AG10803 (cell line): ENCODE data around the gene TTI1.

Experiments used
- DNase-seq: peaks from one replicate; pipeline ENCODE4 v3.0.0; 2010; ENCODE audit warnings: low read depth
- H3K4me3 ChIP-seq: 2 replicates; pipeline ENCODE4 v1.5.1; 2011; ENCODE audit warnings: mild to moderate bottlenecking, low read length, control low read depth
- TF ChIP-seq, protein P1 (sequence below): conservative IDR thresholded peaks from 2 replicates; pipeline ENCODE4 v1.5.1; 2011; ENCODE audit warnings: mild to moderate bottlenecking, low read length, control low read depth, inconsistent platforms

The TTI1 gene

DNA sequence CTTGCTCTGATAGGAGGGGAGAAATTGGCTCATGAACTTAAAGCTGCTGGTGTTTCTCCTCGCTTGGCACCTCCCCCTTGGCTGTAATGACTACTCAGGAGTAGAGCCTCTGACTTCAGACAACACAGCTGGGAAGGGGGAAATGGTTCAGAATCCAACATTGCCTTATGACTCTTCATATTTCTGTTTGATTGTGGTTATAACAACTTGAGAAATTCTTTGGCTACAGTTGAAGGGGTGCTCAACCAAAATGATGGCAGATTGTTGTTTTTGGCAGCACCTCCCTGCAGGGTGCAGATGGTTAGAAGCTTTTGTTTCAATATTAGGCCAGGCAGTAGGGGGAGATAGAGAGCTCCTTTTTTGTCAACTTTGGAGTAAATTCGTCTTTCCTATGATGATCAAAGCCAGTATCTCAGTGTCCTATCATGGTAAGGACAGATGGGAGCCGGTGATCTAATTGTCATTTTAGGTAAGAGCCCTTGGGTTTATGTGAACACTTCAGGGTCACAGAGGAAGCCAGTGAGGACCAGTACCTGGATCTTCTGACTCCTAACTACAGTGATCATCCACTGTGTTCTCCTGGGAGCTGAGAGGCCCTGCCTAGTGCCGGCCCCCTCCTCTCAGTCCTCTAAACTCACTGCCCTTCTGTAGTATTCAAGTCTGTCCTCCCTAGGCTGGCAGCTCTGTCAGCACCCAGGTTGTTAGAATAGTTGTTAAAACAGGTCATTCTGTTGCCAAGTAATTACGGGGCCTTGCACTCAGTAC, 40.2 kb upstream of the TTI1 start:
- DNase-seq: peak; percentile 98
- TF ChIP-seq, protein P1, sequence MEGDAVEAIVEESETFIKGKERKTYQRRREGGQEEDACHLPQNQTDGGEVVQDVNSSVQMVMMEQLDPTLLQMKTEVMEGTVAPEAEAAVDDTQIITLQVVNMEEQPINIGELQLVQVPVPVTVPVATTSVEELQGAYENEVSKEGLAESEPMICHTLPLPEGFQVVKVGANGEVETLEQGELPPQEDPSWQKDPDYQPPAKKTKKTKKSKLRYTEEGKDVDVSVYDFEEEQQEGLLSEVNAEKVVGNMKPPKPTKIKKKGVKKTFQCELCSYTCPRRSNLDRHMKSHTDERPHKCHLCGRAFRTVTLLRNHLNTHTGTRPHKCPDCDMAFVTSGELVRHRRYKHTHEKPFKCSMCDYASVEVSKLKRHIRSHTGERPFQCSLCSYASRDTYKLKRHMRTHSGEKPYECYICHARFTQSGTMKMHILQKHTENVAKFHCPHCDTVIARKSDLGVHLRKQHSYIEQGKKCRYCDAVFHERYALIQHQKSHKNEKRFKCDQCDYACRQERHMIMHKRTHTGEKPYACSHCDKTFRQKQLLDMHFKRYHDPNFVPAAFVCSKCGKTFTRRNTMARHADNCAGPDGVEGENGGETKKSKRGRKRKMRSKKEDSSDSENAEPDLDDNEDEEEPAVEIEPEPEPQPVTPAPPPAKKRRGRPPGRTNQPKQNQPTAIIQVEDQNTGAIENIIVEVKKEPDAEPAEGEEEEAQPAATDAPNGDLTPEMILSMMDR: peak; percentile 90
- H3K4me3 ChIP-seq: no peak overlapping the region

DNA sequence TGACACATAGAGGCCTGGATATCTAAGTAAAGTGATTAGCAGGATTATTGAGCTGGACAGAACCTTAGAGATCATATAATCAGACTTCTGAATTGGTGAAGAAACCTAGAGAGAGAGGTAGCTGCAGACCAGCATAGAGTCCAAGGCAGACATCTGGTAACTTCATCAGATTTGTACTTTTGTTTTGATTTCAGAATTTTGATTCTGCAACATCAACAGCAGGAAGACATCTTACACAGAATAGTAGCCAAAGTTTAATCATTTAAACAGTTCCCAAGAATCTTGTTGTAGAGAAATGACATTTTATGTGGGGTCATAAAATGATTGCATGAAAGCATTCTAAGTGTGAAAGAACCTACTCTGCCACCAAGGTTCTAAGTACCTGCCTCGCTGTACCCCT, 39.6 kb upstream of the TTI1 start:
- no peak for DNase-seq
- TF ChIP-seq, protein P1: no peak
- no peak overlapping the region for H3K4me3 ChIP-seq

DNA sequence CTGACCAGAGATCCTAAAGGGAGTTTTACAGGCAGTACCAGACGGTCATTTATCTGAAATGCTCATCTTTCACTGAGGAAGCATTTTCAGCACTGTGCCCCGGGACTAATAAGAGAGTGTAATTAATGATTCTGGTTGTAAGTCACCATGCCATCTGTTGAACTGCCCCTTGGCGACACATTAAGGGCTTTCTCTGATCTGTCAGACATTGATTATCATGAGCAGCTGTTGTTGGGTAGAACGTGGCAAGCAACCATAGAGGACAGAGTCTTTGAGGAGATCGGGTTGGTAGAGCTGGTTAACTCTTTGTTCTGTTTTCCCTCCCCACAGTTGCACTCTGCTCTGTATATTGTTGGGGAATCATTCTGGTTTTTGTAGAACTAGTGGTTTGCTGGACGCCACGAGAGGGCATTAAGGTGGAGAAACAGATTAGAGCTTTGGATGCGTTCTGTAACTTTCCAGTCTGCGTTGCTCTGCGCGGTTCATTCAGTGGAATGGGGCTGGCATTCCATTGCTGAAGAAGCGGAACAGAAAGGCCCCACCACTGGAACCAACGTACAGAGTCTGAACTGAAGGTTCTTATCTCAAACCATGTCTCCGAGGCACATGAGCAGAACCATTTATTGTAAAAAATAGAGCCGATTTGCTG, 34.6 kb upstream of the TTI1 start:
- no peak for DNase-seq
- H3K4me3 ChIP-seq: no peak overlapping the region
- TF ChIP-seq, protein P1: no peak

GRCh38 chr20:38066969-38067716, 33.9 kb upstream of the TTI1 start:
- H3K4me3 ChIP-seq: no peak overlapping the region
- no peak for DNase-seq
- TF ChIP-seq, protein P1: no peak

DNA sequence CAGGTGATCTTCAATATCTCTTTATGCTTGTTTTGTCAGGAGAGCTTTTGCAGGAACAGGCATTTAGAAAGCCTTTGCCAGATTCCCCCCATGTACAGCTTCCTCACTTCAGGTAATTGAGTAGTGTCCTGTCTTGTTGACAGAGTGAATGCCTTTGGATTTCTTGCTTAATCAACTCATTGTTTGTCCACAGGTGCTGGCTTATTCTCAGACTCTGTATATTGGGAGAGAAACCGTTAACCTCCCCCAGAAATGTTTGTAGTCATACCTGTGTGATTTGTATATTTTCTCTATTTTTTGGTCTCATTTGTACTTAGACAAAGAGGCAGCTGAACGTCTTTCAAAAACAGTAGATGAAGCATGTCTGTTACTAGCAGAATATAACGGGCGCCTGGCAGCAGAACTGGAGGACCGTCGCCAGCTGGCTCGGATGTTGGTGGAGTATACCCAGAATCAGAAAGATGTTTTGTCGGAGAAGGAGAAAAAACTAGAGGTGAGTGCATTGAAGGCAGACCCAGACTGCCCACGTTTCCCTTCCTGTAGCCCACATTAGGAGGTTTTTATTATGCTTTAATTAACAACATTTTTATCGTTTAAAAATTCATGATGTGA, 32.6 kb upstream of the TTI1 start:
- DNase-seq: no peak
- H3K4me3 ChIP-seq: no peak overlapping the region
- TF ChIP-seq, protein P1: no peak

GRCh38 chr20:38063911-38064530, 30.8 kb upstream of the TTI1 start:
- H3K4me3 ChIP-seq: no peak overlapping the region
- TF ChIP-seq, protein P1: no peak
- no peak for DNase-seq
